GM21619 (cell line): ENCODE results near the gene KRTAP10-12.

Experiments
- ATAC-seq: cut with Tn5 transposase; IDR thresholded peaks from one replicate; pipeline ENCODE4 v1.9.1; 2021; ENCODE audit not compliant: unreplicated experiment

KRTAP10-12 gene

DNA sequence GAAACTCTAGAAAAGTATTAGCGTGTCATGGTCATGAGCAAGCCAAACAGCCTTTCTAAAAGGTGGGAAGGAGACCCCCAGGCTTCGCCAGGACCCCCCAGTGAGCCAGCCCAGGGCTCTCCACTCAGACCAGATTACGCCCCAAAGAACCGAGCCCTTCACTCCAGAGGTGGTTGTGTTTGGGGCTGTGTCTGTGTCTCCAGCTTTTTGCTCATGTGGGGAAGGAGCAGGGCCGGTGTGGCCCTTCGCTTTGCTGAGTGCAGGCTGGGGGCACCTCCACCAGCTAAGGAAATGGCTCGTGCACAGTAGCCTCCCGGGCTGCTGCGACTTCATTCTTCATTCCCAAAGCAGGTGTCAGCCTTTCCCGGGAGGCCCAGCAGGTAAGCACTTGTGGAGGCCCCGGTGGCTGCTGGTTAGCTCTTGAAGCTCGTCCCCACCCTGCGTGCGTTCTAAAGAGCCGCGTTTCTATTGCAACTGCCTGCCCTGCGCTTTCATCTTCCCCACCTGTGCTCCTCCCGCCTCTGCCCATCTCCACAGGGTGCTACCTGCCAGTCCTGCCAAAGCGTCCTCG is 13.9 kb downstream of the KRTAP10-12 start:
- ATAC-seq, result no peak

DNA sequence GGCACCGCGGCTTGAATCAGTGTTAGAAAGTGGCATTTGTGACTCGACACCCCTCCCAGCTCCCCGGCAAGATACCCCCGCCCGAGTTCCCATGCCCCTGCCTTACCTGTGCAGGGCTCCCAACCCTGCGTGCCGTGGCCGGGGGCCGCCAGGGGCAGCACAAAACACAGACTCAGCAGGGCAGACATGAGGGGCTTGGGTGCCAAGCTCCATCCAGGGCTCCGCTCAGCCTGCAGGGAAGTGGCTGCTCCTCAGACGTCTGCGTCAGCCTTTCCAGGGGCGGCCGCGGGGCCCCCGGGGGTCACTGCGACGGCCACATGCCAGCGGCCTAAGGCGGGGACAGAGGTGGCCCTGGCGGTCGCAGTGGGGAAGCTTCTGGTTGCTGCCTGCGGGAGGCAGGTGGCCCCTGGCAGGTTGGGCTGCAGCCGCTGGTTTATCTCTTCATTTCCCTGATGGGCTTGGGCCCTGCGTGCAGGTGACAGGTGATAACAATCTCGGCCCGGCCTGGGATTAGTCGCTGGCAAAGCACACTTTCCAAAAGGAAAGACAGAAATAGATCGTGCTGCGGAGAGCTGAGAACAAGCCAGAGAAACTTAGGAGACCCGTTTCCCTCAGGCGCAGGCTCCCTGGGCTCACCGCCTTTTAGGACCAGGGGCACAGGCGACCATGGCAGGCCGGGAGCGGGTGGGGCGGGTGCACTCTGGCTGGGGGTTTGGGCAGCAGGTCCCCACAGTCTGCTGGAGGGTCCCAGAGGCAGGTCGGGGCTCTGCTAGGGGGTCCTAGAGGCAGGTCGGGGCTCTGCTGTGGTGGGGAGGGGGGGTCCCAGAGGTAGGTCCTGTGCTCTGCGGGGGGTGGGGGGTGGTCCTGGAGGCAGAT is 14.6 kb downstream of the KRTAP10-12 start, which contains the start of gene TSPEAR:
Gene TSPEAR (minus strand): TSS at position 246 of the 876 bp plus-strand sequence. CDS start 58 bp downstream, at position 188.
- ATAC-seq, result no peak

DNA sequence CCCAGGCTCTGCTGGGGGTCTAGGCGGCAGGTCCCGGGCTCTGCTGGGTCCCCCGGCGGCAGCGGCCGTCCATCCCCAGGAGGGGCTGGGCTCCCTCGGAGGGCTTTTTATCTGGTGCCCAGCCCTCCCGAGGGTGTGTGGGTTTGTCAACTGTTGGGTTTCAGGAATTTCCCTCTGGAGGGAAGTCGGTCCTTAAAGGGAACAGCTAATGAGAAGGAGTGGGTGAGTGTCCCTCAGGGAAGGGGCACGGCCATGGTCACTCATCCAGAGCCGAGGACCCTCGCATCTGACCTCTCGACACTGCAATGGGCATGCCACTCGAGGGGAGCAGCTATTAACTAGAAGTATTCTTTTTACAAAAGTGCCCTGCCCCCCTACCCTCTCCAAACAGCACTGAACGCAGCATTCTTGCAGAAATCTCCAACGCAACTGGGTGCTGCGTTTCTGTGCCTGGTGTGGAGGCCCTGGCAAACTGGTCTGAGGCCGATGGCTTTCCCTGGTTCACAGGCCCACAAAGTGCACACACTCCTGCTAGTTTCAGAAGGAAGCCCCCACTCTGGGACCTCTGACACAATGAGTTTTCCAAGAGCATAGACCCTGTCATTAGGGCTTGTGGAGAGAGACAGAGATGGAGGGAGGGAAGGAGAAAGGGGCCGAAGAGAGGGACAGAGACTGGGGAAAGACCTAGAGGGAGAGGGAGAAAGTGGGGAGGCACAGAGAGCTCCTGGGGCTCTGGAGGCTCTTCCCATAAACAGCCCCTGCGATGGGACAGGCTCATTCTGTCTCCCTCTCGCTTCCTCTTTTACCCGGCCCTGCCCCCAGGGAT is 15.4 kb downstream of the KRTAP10-12 start:
- no peak for ATAC-seq

DNA sequence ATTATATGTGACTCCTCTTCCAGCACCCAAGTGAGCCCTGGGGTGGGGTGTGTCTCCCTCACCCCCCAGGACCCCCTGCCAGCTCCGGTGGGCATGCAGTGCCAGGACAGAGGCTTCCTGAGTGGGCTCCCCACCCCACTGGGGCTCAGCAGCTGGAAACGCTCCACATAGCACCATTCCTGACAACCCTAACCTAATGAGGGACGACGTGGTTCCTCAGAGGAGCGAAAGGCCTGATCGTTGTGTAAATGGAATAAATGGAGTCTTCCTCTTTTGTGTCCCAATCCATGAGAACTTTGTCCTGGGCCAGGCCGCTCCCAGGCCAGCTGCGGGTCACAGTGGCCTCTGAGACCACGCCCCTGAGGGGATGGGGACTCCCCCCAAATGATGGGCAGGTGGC is 16.2 kb downstream of the KRTAP10-12 start:
- ATAC-seq, result no peak

DNA sequence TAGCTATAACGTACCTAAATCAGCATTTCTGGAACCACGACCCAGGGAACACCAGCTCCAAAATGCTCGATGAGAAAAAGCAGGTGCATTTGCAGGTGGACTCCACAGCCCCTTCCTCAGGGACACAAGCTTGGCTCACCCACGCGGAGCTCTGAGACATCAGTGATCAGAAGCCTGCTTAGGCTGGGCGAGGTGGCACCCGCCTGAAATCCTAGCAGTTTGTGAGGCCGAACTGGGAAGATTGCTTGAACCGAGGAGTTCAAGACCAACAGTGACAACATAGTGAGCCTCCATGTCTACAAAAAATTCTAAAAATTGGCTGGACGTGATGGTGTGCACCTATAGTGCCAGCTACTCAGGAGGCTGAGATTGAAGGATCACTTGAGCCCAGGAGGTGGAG is 16.9 kb downstream of the KRTAP10-12 start:
- ATAC-seq, result no peak

DNA sequence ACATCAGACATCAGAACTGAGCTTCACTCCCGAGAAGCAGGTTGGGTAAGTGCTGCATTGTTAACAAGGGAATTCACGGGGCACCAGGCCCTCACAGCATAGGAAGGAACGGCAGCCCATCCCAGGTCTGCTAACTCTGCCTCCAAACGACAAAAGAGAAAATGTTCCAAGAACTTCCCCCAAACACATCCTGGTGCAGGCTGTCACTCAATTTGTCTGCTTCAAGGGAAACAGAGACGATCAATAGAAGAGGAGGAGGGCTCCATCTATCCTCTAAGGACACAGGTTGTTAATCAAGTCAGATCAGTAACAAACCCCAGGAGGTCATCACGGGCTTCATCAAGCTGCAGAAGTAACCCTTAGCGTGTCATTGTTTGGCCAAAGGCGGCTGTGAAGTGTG is 17.9 kb downstream of the KRTAP10-12 start:
- no peak for ATAC-seq

DNA sequence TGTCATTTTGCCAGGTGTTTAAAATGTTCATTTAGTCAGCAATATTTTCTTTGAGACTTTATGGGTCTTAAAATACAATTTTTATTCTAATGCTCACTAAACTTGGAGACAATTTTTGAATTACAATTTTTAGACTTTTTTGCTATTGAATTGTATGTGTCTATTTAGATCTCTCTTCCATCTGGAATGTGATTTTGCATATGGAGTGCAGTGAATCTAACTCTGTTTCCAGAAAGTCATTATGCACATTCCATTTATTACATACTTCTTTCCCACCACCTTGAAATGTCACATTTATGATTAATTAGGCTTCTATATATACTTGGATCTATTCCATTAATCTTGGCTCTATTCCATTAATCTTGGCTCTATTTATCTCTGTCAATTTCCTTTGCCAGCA is 20.0 kb downstream of the KRTAP10-12 start:
- ATAC-seq, result no peak

DNA sequence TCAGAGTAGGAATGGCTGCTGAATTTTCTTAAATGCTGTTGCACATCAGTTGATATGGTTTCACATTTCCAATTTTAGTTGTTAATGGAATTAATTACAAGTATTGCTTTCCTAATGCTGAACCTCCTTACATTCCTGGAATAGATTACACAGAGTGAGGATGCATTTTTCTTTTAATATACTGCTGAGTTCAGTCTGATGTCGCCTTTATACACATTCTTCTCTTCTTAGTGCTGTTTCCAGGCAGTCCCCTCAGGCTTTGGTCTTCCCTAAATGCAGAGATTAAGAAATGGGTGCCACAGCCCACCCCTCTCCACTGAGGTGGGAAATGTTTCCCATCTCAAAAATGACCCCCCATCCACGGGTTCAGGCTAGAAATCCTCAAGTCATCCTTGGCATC is 21.1 kb downstream of the KRTAP10-12 start:
- no peak for ATAC-seq

DNA sequence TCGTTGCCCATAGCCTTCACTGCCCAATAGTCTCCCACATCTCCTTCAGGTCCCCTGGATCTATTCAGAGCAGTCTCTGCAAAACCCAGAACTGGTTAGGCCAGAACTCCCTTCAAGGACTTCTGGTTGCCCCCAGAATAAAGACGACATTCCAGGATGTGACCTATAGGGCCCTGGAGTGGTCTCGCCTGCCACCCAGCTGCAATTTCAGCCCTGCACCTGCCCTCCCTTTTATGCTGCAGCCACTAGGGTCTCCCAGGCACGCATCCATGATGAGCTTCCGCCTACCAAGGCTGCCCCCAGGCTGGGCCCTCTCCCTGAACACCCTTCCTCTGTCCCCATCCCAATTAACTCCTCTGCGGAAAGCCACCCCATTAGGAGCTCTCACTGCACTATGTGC is 21.6 kb downstream of the KRTAP10-12 start:
- no peak for ATAC-seq

DNA sequence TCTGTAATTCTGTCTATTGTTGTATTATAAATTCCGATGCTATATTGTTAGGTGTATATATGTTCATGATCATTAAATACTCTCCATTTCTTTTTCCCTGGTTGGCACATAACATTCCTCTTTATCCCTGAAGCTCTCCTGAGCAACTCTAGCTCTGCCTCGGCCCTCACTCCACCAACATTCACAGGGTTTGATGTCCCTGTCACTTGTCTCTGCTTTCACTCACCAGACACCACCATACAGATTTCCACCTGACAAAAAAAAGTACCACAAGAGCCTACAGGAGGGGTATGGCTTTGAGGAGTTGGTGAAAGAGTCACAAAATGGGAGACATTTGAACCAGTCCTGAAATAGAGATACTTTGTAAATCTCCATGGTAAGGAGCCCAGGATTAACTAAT is 23.2 kb downstream of the KRTAP10-12 start:
- ATAC-seq, result no peak

DNA sequence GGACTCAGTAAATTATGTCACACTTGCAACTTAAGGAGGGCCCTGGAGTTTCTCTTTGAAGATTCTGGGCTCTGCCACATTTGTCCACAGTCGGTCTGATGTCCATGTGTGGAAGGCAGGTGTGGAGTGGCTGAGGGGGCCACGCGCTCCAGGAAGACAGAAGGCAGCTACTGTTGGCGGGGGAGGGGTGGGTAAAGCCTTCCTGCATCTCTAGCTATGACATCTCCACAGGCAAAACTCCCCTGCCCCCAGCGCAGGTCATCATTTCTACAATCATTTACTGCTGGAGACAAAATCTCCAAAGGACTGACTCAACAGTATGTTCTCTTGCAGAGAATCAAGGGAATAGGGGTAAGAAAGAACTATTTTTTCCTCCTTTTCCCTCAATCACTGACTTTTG is 25.8 kb downstream of the KRTAP10-12 start:
- ATAC-seq, result no peak

DNA sequence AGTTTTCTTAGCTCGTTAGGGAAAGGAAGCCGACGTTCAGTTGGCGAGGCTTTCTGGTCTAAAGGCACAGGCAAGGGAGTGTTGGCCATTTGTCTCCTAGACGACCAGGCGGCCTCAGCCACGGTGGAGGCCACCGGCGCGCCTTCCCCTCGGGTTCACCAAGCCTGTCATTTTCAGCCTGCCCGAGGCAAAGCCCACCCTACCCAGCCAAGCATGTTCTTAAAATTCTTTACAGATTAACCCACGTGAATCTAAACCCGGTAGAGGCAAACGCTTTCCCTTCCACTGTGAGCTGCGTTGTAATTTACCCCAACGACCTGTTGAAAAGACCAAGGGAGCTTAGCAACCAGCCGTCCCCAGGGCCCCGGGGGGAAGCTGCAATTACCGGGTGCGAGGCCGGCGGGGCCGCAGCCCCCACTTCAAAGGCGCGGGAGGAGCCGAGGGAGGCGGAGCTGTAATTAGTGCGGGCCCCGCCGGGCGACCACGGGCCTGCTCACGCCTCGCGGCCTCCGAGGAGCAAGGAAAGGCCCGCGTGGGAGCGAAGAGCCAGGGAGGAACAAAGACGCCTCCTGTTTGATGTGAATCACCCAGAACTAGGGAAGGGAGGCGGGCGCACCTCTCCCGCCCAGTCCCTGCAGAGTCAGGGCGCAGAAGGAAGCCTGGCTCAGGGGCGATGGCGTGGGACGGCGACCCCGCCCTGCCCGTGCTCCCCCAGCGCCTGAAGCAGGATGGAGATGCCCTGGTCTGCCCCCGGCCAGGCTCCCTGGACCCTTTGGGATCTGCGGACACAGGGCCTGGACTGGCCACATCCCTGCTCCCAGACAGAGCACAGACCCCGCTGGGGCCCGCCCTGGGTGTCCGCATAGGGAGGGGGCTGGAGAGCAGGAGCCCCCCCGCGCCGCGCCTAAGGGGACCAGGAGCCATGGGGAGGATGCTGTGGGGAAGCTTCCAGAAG is 26.5 kb downstream of the KRTAP10-12 start:
- no peak for ATAC-seq

DNA sequence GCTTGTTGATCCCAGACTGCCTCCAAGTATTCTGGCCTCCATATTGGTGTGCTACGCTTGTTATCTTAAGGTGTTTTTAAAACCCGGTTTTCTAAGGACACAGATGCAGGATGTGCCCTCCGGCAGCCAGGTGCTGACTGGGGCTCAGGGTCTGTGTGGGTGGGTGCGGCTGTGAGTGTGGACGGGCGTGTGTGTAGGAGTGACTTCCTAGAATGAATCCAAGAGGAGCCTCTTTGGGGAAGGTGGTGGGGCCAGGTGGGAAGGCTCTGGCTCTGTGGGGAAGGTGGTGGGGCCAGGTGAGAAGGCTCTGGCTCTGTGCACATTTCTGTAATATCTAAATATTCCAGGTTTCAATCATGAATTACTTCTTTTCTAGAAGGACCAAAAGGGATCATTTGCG is 27.2 kb downstream of the KRTAP10-12 start:
- ATAC-seq, result no peak

DNA sequence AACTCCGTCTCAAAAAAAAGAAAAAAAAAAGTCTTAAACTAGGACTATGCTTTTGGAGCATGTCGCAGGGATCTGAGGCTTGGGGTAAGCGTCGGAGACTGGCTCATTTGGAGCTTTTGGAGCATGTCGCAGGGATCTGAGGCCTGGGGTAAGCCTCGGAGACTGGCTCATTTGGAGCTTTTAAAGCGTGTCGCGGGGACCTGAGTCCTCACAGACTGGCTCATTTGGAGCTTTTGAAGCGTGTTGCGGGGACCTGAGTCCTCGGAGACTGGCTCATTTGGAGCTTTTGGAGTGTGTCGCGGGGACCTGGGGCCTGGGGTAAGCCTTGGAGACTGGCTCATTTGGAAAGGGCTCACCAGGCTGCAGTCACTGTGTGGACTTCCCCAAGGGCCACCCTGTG is 28.0 kb downstream of the KRTAP10-12 start:
- no peak for ATAC-seq

DNA sequence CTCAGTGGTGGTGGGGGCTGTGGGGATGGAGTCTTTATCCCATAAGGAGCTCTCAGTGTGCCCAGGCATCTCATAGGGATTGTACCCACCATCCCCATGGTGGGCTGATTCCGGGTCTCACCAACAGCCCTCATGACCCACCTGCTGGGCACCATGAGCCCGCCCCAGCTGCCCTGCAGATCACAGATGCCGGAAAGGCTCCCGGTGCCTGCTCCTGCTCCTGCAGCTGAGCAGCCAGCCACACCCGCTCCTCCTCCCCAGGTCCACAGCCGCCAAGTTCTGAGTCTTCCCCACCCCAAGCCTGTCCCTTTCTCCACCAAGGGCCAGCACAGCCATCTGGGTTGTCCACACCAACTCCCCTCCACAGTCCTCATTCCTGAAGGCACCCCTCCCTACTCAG is 29.9 kb downstream of the KRTAP10-12 start:
- ATAC-seq, result no peak

DNA sequence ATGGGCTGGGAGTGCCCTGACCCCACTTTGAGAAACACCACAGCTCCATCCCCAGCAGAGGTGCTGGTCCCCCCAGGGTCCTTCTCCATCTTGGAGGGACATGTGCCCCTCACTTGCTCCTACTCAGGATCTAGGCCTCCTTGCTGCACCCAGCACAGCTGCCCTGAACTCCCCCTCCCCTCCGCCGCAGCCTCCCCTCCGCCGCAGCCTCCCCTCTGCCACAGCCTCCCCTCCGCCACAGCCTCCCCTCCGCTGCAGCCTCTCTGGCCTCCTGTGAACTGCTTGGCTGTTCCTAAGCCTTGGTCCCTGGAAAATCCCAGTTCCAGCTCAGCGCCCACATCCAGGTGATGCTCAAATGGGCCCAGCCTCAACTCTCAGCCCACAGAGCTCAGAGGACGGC is 30.3 kb downstream of the KRTAP10-12 start:
- ATAC-seq, result no peak

DNA sequence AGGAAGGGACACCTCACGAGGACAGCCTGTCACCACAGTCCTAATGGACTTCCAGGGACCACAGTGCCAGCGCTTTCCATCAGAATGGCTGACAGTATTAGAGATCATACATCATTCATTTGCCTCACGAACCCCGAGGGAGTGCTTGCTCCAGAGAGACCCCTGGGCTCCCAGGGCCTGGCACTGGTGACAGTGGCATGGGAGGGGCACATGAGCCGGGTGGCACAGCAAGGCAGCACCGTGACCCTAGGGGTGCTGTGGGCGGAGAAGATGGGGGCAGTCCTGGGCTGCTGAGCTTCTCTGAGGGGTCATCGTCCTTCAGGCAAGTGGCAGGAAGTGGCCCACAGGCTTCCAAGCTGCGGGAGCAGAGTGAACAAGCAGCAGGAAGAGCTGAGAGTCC is 30.8 kb downstream of the KRTAP10-12 start:
- no peak for ATAC-seq

DNA sequence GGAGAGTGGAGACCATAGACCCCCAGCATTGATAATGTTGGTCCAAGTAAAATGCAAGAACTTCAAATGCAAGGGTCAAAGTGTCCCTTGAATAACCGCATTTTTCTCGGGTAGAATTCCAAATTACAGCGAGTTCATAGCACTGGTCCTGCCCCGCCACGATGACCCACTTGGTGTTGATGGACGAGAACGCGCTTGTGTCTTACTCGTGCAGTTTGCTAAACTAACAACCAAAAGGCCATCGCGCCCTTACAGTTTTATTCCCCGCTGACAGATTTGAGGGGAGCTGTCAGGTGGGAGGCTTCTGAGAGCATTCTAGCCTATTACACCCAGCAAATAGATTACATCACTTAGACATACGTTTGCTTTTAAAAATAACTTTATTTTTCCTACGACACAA is 31.7 kb downstream of the KRTAP10-12 start:
- ATAC-seq, result no peak

DNA sequence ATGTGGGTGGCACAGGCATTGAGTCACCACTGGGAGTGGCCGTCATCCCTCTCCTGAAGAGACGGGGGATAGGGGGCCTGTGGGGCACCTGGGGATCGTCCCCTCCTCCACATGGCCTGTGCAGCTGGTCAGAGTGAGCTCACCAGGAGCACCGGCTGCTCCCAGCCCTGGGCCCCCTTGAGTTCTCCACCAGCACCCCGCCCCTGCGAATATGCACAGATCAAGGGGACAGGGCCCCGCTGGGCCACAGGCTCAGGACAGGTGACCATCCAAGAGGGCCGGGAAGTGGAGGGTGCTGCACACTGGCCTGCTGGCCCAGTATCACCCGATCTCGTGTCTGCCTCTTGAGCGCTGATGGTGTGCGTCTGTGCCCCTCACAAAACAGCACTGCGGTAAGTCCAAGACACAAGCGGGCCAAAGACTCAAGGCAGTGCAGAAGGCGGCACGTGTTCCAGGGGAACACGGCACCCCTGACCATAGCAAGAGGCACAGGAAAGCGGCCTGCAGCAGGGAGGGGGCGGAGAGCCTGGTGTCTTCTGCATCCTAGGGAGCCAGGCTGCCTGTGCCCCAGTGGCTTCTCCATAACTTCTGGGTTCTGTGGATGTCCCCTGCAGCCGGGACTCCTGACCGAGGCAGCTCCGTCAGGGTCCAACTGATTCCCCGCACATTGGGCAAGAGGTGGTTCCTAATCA is 32.5 kb downstream of the KRTAP10-12 start:
- ATAC-seq, result no peak

DNA sequence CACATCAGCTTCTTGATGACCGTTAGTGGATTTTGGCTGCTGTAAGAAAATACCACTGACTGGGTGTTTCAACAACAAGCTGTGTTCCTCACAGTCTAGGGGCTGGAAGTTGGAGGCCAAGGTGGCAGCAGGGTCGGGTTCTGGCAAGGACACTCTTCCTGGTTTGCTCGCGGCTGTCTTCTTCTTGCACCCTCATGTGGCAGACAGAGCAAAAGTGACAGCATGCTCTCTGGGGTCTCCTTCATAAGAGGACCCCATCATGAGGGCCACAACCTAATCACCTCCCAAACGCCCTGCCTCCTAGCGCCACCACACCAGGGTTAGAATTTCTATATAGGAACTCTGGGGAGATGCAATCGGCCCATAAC is 33.0 kb downstream of the KRTAP10-12 start:
- ATAC-seq, result no peak
